SK-N-DZ (cell line): ENCODE results near the gene VDAC2.

Experiments
- DNase-seq: peaks from one replicate; pipeline ENCODE4 v3.0.0-alpha.2; 2015; ENCODE audit warnings: low spot score

The VDAC2 gene

GRCh38 chr10:75228834-75229233 lies 18.2 kb downstream of the VDAC2 start:
- DNase-seq: no peak

DNA sequence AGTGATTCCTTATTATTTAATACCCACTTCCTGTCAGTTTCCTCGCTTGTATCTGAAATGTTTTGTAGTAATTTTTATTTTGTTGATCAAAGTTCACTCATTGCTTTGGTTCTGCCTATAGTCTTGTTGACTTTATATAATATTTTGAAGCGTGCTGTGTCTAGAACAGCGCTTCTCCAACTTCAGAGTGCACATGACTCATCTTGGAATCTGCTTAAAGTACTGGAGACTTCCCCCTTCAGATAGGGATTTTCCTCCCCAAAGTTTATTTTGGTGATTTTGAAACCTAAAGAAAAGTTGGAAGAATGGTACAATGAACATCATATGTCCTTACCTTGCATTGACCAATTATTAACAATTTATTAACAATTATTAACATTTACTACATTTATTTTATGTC lies 19.4 kb downstream of the VDAC2 start:
- DNase-seq: no peak

GRCh38 chr10:75230600-75231038 lies 20.0 kb downstream of the VDAC2 start:
- peak; percentile 81 for DNase-seq

- DNase-seq: no peak
Observed at GRCh38 chr10:75231672-75232581, 21.3 kb downstream of the VDAC2 start.

DNA sequence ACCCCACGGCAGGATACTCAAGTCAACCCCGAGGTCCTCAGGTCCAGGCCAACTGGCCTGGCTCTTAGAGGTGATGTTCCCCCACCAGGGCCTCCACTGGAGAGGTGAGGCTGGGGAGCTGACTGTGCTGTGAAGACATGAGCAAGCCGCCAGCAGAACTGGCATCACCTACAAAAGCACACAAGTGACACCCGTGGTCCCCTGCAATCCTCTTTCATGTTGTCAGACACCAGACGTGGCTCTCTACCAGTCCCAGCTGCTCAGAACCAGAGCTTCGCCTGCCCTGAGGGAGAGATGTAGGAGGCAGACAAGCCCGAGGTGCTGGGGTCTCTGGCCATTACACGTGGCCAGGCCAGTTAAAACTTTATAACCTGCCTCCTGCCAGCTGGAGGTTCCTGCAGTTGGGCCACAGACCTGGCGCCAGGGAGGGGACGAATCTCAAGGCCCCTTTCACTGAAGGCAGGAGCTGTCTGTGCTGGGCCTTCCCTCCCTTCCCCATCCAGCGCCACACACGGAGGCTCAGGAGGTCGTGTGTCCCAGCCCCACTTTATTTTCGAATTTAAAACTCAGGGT lies 22.9 kb downstream of the VDAC2 start:
- no peak for DNase-seq

- peak; percentile 68 for DNase-seq
Observed at GRCh38 chr10:75234017-75234682, 23.6 kb downstream of the VDAC2 start.

GRCh38 chr10:75234683-75235374 lies 24.2 kb downstream of the VDAC2 start:
- DNase-seq: peak; percentile 49

DNA sequence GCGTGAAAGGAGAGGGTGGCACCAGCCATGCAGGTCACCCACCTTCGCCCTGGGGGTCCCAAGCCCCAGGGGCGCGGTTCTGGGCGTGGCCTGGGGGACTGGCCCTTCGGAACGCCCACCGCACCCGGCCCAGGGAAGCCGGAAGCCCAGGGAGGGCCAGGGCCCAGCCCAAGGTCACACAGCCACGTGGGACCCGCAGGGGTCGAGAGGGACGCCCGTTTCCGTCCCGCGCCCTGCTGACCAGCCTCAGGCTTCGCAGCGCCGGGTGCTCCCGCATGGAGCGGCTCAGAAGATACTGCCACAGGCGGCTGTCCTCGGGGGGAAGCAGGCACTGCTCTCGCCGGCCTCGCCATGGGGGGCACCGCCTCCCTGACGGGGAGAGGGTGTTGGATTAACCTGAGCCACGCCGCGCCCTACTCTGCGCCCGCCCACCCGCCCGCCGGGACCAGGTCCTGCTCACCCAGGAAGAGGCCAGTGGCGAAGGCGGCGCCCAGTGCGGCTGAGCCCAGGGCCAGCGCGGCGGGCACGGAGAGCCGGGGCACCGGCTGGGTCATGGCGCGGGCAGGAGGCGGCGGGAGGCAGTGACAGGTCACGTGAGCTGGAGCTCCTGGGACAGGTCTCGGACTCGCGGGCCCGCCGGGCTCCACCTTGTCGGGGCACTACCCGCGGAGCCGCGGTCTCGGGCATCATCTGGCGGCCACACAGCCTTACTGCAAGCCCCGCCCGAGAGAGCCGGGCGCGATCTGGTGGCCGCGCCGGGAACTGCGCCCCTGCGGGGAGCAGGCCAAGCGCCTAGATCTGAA lies 25.0 kb downstream of the VDAC2 start, which contains the start of gene COMTD1:
Gene COMTD1, minus strand, starts transcription at position 583 of the 803 bp plus-strand sequence. Its CDS starts 29 bp downstream, at position 554.
- DNase-seq: peak; percentile 91

DNA sequence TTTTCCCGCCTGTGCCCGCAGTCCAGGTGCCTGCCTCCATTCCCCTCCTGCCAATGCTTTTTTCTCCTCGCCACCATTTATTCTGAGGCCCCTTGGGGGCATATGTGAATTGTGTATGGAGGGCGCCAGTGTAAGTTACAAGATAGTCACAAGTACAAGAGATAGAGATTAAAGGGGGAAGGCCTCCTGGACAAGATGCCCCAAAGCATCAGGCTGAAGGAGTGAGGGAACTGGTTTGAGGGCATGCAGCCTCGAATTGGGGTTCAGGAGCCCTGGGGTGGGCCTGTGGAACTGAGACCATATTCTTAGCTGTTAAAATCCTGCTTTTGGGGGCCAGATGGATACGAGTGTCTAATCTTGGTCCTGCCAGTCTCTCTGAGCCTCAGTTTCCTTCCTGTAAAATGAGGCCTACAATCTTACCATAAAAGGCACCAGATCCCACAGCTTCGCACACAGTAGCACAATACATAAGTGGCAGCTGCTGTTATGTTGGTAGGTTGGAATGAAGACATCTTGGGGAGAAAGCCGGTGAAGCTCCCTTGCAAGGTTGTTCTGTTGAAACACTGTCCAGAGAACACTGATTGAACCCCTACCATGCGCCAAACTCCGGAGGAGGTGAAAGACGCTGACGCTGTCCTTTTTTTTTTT lies 25.7 kb downstream of the VDAC2 start:
- no peak for DNase-seq

GRCh38 chr10:75238182-75239095 lies 27.8 kb downstream of the VDAC2 start:
- peak; percentile 65 for DNase-seq

- no peak for DNase-seq
Observed at GRCh38 chr10:75239096-75239790, 28.6 kb downstream of the VDAC2 start.

GRCh38 chr10:75240329-75241076 lies 29.9 kb downstream of the VDAC2 start:
- DNase-seq: no peak

DNA sequence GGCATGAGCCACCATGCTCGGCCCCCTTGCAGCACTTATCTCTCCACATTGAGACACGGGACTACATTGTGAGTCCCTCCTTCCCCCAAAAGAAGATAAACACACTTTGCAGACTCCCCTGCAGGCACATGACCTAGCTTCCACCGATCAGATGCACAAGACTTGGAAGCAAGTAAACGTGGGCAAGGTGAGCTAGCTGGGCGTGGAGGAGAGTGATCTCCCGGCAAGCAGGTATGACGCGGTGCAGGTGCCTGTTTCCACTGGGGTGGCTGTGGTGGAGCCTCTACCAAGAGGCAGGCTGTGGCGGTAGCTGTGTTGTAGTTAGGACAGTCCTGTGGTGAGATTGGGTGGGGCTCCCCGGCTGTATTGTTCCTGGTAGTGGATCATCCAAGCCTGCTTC lies 32.8 kb downstream of the VDAC2 start:
- DNase-seq: no peak

DNA sequence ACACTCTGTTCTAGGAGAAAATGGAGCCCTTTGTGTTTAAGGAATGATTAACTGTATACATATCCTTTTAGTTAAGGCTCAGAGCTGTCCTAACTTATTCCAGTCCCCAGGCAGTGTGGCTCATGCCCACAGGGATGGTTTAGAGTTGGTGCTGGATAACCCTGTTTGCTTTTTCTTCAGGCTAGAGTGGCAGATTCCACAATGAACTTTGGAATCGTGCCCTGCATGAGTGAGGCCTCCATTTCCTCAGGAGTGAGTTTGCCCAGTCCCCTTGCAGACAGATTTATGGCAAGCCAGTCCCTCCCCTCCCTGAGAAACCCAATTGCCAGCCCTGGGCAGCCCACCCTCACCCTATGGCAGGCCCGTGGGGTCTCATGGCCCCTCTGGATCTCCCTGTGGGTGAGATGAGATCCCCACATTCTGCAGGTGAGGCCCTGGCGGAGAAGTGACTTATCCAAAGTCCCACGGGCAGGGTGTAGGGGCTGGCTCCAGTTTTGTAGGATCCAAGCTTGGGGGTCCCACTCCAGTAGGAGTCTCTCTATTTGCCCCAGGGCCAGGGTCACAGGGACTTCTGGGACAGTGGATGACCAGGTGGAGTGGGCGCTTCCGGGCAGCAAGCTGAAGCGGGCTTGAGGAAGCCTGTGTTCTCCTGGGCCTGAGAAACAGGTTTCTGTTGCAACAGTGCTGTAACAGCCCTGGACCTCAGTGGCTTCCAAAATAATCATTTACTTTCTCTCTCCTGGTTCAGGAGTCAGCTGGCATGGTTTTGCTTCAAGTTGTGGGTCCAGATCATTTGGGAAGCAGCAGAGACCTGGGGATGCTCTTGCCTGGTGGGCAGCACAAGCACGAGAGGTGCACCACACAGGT lies 34.1 kb downstream of the VDAC2 start:
- DNase-seq: no peak

- DNase-seq: no peak
Observed at GRCh38 chr10:75245354-75246250, 35.0 kb downstream of the VDAC2 start.

- no peak for DNase-seq
Observed at GRCh38 chr10:75246506-75246905, 35.9 kb downstream of the VDAC2 start.
